Pancreas (tissue), 10 donors: ENCODE measurements around the gene MRPS2. TPM values are rescaled to one million over a fixed set of nuclear protein-coding genes. Genes with fewer than 3 reads are reported as not detected.

Experiments
- ATAC-seq, 4 donors: fragments of 200-7000 bp; cut with Tn5 transposase; one replicate each; pipeline versions ENCODE4 v1.8.0 to v1.9.1; 2020; ENCODE audit warnings: mild to moderate bottlenecking in 4 of 4, moderate library complexity in 4 of 4
- DNase-seq, 6 donors: peaks; one replicate each; pipeline ENCODE4 v3.0.0-alpha.2; 2020
- FAIRE-seq: peaks from 2 replicates; lab custom pipeline; 2012; peaks lifted over from hg19 to GRCh38; lab: Jason Lieb, UNC
- H3K27ac ChIP-seq, 4 donors: fragments of 200-600 bp; sonication (generic); 1 replicate in 3 of 4; 2 replicates in 1 of 4; pipeline versions ENCODE4 v1.5.0 to v1.8.0; 2020
- H3K27me3 ChIP-seq, 4 donors: fragments of 200-600 bp; one replicate each; pipeline ENCODE4 v1.8.0; 2021
- H3K36me3 ChIP-seq, 3 donors: fragments of 200-600 bp; sonication (generic) in 1 of 3; one replicate each; pipeline versions ENCODE4 v1.5.0 to v1.8.0; 2020 to 2021
- H3K4me1 ChIP-seq, 3 donors: fragments of 200-600 bp; one replicate each; pipeline ENCODE4 v1.8.0; 2021
- H3K4me3 ChIP-seq, 4 donors: fragments of 200-600 bp; sonication (generic) in 2 of 4; one replicate each; pipeline versions ENCODE4 v1.5.0 to v1.8.0; 2020 to 2021
- H3K9me3 ChIP-seq, 4 donors: fragments of 200-600 bp; one replicate each; pipeline ENCODE4 v1.8.0; 2021
- WGBS, 2 donors: extraction: QIAGEN DNeasy Blood & Tissue Kit; methylation state at CpG; one replicate each; pipeline ENCODE4 v1.1.7; 2013; 5-methylcytosine and 5-hydroxymethylcytosine counted together
- intact Hi-C, 3 donors: fragments of 100-400 bp; cut with DNase I; formaldehyde crosslinking; loops; one replicate each; pipeline versions ENCODE4 v1.11.1 to v1.14.2; 2022
- polyA plus RNA-seq, 2 donors: library from polyadenylated mRNA; stranded (reverse); fragments of 200-250 nt; gene quantifications; one replicate each; pipeline ENCODE4 v1.2.3, GENCODE V29; 2013
- total RNA-seq, 6 donors: library from RNA; stranded (reverse); fragmentation: NEBNext Ultra II Directional in 4 of 6; extraction: Animal tissue kit (Norgen Biotek cat#: 25700) in 4 of 6; gene quantifications; one replicate each; pipeline versions ENCODE4 v1.2.1 to v1.2.4, GENCODE V29; 2021 to 2023
- TF ChIP-seq, protein P1 (sequence below), 4 donors: fragments of 200-600 bp; sonication (generic) in 3 of 4; IDR thresholded peaks; one replicate each; pipeline versions ENCODE4 v1.5.0 to v1.8.0; 2021; ENCODE audit warnings: antibody characterized with exemption in 4 of 4
- donor health status: healthy with polysubstance abuse.
- donor health status: DM: no; HTN: no; CAD: no; lungs with moderate emphysema.
- donor health status: DM: no; HTN: no; CAD: no.
- donor health status: control.
- donor health status: control.
- donor health status: Bipolar disorder and iron deficiency.
- donor health status: DM: yes; HTN: yes; CAD: no.
- donor health status: DM: no; HTN: no; CAD: no.
- donor health status: DM: no; HTN: no; CAD: no.
- donor health status: DM: yes; HTN: yes; CAD: no.

Gene MRPS2
- total and polyA plus RNA-seq, 8 donors, result 16.0 to 34.9 (median 19.1) TPM

DNA sequence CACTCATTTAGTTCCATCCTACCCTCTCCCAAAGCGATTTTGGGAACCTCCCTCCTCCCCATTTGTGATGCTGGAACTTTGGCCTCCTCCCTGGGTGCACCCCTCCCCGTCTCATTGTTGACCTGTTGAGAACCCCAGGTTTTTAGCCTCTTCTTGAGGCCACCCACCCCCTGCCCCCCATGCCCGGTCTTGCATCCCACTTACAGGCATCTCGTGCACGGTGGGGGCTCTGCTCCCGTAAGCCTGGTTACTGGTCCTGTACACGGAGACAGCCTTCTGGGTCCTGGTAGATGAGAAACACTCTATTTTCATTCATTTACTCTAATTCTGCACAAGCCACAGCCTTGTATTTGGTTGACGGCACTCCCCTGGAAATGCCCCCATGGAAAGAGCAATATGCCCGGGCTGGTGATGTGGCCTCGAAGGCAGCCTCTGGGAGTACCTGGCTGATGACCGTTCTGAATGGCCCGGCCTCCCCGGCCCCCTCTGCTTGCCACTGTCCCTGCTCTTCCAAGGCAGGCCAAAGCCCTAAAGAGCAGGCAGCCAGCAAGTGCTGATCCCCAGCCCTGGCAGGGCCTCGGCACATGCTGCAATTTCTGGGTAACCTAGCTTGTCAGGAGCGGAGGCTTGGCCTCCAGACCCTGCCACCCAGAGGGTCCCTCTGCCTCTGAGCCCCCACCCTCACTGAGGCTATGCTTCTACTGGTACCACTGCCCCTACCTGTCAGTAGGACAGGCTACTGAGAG lies 1.9 kb upstream of the MRPS2 start:
- DNase-seq (peak in 2 of 6 donors; percentile 39 to 62), FAIRE-seq (no peak), ATAC-seq (no peak)
- Histone ChIP-seq H3K27me3 (no peaks in the 10 kb centered on the region), H3K4me3 (peak overlapping the region in 1 of 4 donors; percentile 98), H3K4me1 (peaks cover 0 to 11% (median 3%) of the 10 kb centered on the region in 3 donors), H3K36me3 (peaks cover 0 to 3% (median 2%) of the 10 kb centered on the region in 3 donors), H3K27ac (peak overlapping the region in 1 of 4 donors; percentile 55), H3K9me3 (no peaks in the 10 kb centered on the region)
- TF ChIP-seq, protein P1, sequence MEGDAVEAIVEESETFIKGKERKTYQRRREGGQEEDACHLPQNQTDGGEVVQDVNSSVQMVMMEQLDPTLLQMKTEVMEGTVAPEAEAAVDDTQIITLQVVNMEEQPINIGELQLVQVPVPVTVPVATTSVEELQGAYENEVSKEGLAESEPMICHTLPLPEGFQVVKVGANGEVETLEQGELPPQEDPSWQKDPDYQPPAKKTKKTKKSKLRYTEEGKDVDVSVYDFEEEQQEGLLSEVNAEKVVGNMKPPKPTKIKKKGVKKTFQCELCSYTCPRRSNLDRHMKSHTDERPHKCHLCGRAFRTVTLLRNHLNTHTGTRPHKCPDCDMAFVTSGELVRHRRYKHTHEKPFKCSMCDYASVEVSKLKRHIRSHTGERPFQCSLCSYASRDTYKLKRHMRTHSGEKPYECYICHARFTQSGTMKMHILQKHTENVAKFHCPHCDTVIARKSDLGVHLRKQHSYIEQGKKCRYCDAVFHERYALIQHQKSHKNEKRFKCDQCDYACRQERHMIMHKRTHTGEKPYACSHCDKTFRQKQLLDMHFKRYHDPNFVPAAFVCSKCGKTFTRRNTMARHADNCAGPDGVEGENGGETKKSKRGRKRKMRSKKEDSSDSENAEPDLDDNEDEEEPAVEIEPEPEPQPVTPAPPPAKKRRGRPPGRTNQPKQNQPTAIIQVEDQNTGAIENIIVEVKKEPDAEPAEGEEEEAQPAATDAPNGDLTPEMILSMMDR (IDR thresholded peaks at IDR 0.05), result no peak
- 72 to 82% methylated on average over 15 of the region's 15 CpGs for WGBS, 2 donors
- intact Hi-C loops, result no loop called here

DNA sequence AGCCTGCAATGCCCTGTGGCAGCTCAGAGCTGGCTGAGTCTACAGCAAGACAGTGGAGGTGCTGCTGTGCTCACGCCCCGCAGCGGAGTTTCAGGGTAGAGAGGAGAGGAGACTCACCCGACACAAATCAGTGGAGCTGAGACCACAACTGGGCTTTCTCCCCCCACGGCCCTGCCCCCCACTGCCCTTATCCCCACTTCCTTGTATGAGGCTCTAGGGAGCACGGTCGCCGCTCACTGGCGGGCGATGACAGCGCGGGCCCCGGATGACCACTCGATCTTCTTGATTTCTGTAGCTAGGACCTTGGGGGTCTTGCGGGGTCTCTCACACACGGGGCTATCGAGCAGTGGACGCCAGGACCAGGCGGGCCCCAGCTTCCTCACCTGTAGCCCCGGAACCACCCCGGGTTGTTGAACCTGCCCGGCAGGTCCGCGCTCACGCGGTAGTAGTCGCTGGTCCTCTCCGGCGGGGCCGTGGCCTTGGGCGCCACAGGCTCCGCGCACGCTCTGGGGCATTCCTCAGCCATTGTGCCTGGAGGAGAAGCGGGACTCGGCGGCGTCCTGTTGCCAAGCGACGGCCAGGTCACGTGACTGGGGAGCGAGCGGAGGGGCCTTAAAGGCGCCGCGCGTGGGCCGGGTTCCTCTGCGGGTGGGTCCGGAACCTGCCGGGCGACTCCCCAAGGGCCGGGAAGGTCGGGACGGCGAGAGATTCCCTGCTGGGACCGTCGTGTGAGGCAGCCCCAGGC lies 984 bp upstream of the MRPS2 start:
- FAIRE-seq (no peak), DNase-seq (peak; percentile 95 to 99 (median 96)), ATAC-seq (peak; percentile 88 to 94 (median 90))
- H3K36me3 ChIP-seq, result peaks cover 2 to 12% (median 7%) of the 10 kb centered on the region in 3 donors
- H3K27me3 ChIP-seq, result no peaks in the 10 kb centered on the region
- H3K4me1 ChIP-seq, result peaks cover 0 to 11% (median 3%) of the 10 kb centered on the region in 3 donors
- peak overlapping the region; percentile 86 to 98 (median 90) for H3K4me3 ChIP-seq
- intact Hi-C loops, result no loop called here
- WGBS, 2 donors, result 0 to 1% methylated on average over 47 to 58 of the region's 58 CpGs
- TF ChIP-seq, protein P1 (IDR thresholded peaks at IDR 0.05), result no peak
- H3K9me3 ChIP-seq, result no peaks in the 10 kb centered on the region
- H3K27ac ChIP-seq, result peak overlapping the region; percentile 55 to 75 (median 70)

- Histone ChIP-seq H3K4me1 (peaks cover 0 to 11% (median 3%) of the 10 kb centered on the region in 3 donors), H3K27me3 (no peaks in the 10 kb centered on the region), H3K36me3 (peaks cover 2 to 12% (median 7%) of the 10 kb centered on the region in 3 donors), H3K4me3 (peak overlapping the region; percentile 86 to 98 (median 90)), H3K9me3 (no peaks in the 10 kb centered on the region), H3K27ac (peak overlapping the region; percentile 55 to 75 (median 70))
- intact Hi-C loops, result no loop called here
- FAIRE-seq (no peak), DNase-seq (no peak), ATAC-seq (peak in 3 of 4 donors; percentile 16 to 31 (median 22))
- WGBS, 2 donors, result 0% methylated on average over 26 to 29 of the region's 29 CpGs
- TF ChIP-seq, protein P1 (IDR thresholded peaks at IDR 0.05), result no peak
These were observed 384 bp upstream of the MRPS2 start for GRCh38 chr9:135500071-135500524.

DNA sequence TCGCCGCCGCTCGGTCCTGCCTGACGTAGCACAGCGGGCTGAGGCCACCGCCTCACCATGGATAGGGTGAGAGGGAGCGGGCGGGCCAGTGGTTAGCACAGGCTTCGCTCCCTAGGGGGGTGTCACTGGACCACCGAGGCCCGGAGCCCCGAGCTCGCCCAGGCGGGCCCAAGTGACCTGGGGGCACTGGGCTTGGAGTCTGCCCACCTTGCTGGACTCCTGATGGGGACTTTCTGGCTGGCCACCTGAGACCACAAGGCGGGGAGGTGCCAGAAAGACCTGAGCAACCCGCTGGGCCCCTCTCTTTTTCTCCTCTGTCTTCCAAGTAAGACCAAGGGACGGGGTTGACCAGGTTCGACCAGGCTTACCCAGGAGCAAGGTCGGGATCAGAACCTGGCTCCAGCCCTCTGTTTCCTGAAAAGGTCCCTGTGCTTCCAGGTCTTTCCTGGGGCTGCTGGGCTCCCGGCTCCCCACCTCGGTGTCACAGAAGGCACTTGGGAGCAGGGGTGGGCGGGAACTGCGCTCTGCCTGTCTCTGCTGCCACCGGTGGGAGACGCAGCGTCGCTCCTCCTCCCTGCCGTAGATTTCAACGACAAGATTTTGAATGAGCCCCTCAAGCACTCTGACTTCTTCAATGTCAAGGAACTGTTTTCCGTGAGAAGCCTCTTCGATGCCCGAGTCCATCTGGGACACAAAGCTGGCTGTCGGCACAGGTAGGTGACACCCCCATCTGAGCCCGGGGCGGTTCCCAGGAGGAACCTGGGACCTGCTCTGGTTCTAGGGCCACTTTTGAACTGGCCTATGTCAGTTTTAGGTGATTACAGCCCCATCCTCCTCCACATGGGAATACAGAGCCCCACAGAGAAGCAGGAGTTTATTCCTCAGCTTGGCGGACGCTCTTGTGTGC lies 1.0 kb downstream of the MRPS2 start:
- intact Hi-C loops, result no loop called here
- Histone ChIP-seq H3K4me1 (peaks cover 0 to 11% (median 3%) of the 10 kb centered on the region in 3 donors), H3K9me3 (no peaks in the 10 kb centered on the region), H3K27me3 (no peaks in the 10 kb centered on the region), H3K4me3 (peak overlapping the region; percentile 86 to 98 (median 90)), H3K27ac (peak overlapping the region in 1 of 4 donors; percentile 55), H3K36me3 (peaks cover 2 to 12% (median 7%) of the 10 kb centered on the region in 3 donors)
- ATAC-seq, result no peak
- DNase-seq, result peak in 2 of 6 donors; percentile 52 to 63
- TF ChIP-seq, protein P1 (IDR thresholded peaks at IDR 0.05), result no peak
- 38 to 42% methylated on average over 38 of the region's 38 CpGs for WGBS, 2 donors
- FAIRE-seq, result no peak
